Mesendoderm (in vitro differentiated cells): ENCODE data around the gene VSTM2B.

Experiments used
- DNase-seq: peaks from one replicate; pipeline ENCODE4 v3.0.0; 2013
- H2AK5ac ChIP-seq: 2 replicates; pipeline ENCODE4 v1.6.1; 2013; ENCODE audit warnings: low read length, inconsistent platforms
- H2BK120ac ChIP-seq: 2 replicates; pipeline ENCODE4 v1.6.1; 2013; ENCODE audit warnings: low read depth, mild to moderate bottlenecking, low read length, moderate library complexity, mixed read lengths
- H2BK15ac ChIP-seq: replicated peaks from 2 replicates; pipeline ENCODE4 v1.6.1; 2013; ENCODE audit warnings: low read depth, mild to moderate bottlenecking, moderate library complexity
- H2BK5ac ChIP-seq: 2 replicates; pipeline ENCODE4 v1.6.1; 2013; ENCODE audit warnings: low read length, inconsistent platforms
- H3K18ac ChIP-seq: 2 replicates; pipeline ENCODE4 v1.6.1; 2013; ENCODE audit warnings: mild to moderate bottlenecking, low read length, mixed read lengths
- H3K23ac ChIP-seq: one replicate; pipeline ENCODE4 v1.6.1; 2013; ENCODE audit warnings: low read length
- H3K27ac ChIP-seq: 2 replicates; pipeline ENCODE4 v1.5.1; 2013; ENCODE audit warnings: low read depth, mild to moderate bottlenecking, inconsistent platforms, low read length, moderate library complexity
- H3K27me3 ChIP-seq: 2 replicates; pipeline ENCODE4 v1.6.1; 2013; ENCODE audit warnings: low read length, control low read depth, mild to moderate bottlenecking, inconsistent platforms; ENCODE audit not compliant: insufficient read depth, poor library complexity
- H3K36me3 ChIP-seq: 2 replicates; pipeline ENCODE4 v1.6.1; 2013; ENCODE audit warnings: low read length, inconsistent platforms; ENCODE audit not compliant: control insufficient read depth, insufficient read depth
- H3K4ac ChIP-seq: one replicate; pipeline ENCODE4 v1.6.1; 2013; ENCODE audit warnings: low read depth, mild to moderate bottlenecking, low read length, moderate library complexity
- H3K4me1 ChIP-seq: 2 replicates; pipeline ENCODE4 v1.6.1; 2013; ENCODE audit warnings: low read depth, low read length, inconsistent platforms; ENCODE audit not compliant: control insufficient read depth
- H3K4me2 ChIP-seq: 2 replicates; pipeline ENCODE4 v1.6.1; 2013; ENCODE audit warnings: low read length
- H3K4me3 ChIP-seq: 2 replicates; pipeline ENCODE4 v1.5.1; 2013; ENCODE audit warnings: mild to moderate bottlenecking, low read length
- H3K56ac ChIP-seq: one replicate; pipeline ENCODE4 v1.6.1; 2013; ENCODE audit warnings: low read length
- H3K79me1 ChIP-seq: 2 replicates; pipeline ENCODE4 v1.6.1; 2013; ENCODE audit warnings: low read length, inconsistent platforms
- H3K79me2 ChIP-seq: 2 replicates; pipeline ENCODE4 v1.6.1; 2013; ENCODE audit warnings: mild to moderate bottlenecking, low read length; ENCODE audit not compliant: control insufficient read depth, insufficient read depth
- H3K9ac ChIP-seq: 2 replicates; pipeline ENCODE4 v1.6.1; 2013; ENCODE audit warnings: low read length, inconsistent platforms
- H4K5ac ChIP-seq: one replicate; pipeline ENCODE4 v1.6.1; 2013; ENCODE audit warnings: low read length
- H4K8ac ChIP-seq: one replicate; pipeline ENCODE4 v1.6.1; 2013; ENCODE audit warnings: low read depth, mild to moderate bottlenecking, control low read depth, low read length, moderate library complexity
- WGBS: extraction: QIAGEN DNeasy Blood & Tissue Kit; methylation state at CpG from one replicate; pipeline ENCODE4 v1.1.7; 2013; ENCODE audit warnings: low lambda C conversion rate, missing lambda C conversion rate; ENCODE audit not compliant: insufficient coverage; ENCODE audit errors: extremely low coverage; 5-methylcytosine and 5-hydroxymethylcytosine counted together

Gene VSTM2B

DNA sequence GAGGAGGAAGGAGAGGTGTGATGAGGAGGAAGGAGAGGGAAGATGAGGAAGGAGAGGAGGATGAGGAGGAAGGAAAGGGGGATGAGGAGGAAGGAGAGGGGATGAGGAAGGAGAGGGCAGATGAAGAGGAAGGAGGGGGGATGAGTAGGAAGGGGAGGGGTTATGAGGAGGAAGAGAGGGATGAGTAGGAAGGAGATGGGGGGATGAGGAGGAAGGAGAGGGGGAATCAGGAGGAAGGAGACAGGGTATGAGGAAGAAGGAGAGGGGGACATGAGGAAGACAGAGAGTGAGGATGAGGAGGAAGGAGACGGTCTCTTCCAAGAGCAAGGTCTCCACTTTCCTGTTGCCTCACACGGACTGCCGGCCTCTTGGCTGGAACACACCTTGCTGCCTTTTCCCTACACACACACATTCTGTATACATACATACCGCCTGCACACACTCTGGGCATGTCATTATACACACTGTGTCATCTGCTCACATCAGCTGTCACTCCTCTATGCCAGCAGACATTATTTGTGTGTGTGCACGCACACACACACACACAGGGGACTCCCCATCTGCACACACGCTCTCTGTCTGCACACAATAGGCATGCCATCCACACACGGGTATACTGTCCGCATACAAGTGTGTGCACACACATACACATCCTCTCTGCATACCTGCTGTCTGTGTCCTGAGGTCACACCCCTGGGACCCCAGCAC, 11.1 kb upstream of the VSTM2B start:
- no peak overlapping the region for H3K4me3 ChIP-seq
- no peaks in the 10 kb centered on the region for H3K4me1 ChIP-seq

GRCh38 chr19:29515233-29515619, 10.6 kb upstream of the VSTM2B start:
- Histone ChIP-seq H3K79me1 (no peaks in the 10 kb centered on the region), H4K5ac (no peak overlapping the region), H3K23ac (no peak overlapping the region), H3K4me2 (no peak overlapping the region), H3K36me3 (no peaks in the 10 kb centered on the region), H3K9ac (no peak overlapping the region), H3K27ac (no peak overlapping the region), H3K4ac (no peak overlapping the region), H2BK5ac (no peak overlapping the region), H2BK15ac (no peak overlapping the region), H3K4me3 (no peak overlapping the region), H2AK5ac (no peak overlapping the region), H3K18ac (no peak overlapping the region), H4K8ac (no peak overlapping the region), H3K79me2 (no peaks in the 10 kb centered on the region), H2BK120ac (no peak overlapping the region), H3K4me1 (no peaks in the 10 kb centered on the region), H3K56ac (no peak overlapping the region), H3K27me3 (no peaks in the 10 kb centered on the region)
- no CpG with 5 or more reads among the region's 5 CpGs for WGBS
- DNase-seq: no peak

More for the DNA sequence above, 11.1 kb upstream of the VSTM2B start:
- no peak overlapping the region for H3K4ac ChIP-seq
- no peak overlapping the region for H3K23ac ChIP-seq
- no peaks in the 10 kb centered on the region for H3K79me2 ChIP-seq
- no peaks in the 10 kb centered on the region for H3K36me3 ChIP-seq
- no peak overlapping the region for H4K8ac ChIP-seq
- H2BK120ac ChIP-seq: no peak overlapping the region
- H2AK5ac ChIP-seq: no peak overlapping the region
- no peaks in the 10 kb centered on the region for H3K27me3 ChIP-seq
- no peak overlapping the region for H3K27ac ChIP-seq
- no peak overlapping the region for H3K18ac ChIP-seq
- no peaks in the 10 kb centered on the region for H3K79me1 ChIP-seq
- WGBS: no CpG with 5 or more reads among the region's 8 CpGs
- H2BK15ac ChIP-seq: no peak overlapping the region
- H3K9ac ChIP-seq: no peak overlapping the region
- no peak overlapping the region for H3K56ac ChIP-seq
- no peak overlapping the region for H4K5ac ChIP-seq
- no peak for DNase-seq
- no peak overlapping the region for H3K4me2 ChIP-seq
- no peak overlapping the region for H2BK5ac ChIP-seq

DNA sequence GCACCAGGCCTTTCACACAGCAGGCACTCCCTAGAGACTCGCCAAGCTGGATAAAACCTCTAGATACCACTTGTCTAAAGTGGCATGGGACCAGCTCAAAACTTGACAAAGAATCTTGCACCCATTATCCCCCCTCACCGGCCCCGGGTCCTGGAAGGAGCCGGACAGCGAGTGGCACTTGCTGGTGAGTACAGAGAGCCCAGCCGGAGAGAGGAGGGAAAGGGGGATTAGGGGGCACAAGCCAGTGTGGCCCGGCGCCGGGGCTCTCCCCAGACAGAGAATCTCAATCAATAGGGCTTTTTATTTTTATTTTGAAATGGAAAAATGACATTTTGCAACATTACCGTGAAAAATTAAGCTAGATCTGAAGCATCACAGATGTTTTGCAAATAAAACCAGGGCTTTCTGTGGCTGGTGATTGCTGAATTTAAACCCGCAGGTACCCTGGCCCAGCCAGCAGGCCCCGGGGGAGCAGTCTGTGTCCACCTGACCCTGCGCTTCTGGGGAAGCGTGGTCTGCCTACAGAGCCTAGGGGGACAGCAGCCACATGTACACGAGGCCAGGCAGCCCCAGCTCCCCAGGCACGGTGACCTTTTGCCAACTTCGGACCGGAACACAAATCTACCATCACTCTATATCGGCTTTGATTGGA, 10.0 kb upstream of the VSTM2B start:
- H3K27me3 ChIP-seq: no peaks in the 10 kb centered on the region
- no peaks in the 10 kb centered on the region for H3K79me1 ChIP-seq
- no CpG with 5 or more reads among the region's 19 CpGs for WGBS
- H3K36me3 ChIP-seq: no peaks in the 10 kb centered on the region
- no peak overlapping the region for H2AK5ac ChIP-seq
- H3K4me3 ChIP-seq: no peak overlapping the region
- H3K4me2 ChIP-seq: no peak overlapping the region
- no peak overlapping the region for H3K4ac ChIP-seq
- H3K4me1 ChIP-seq: no peaks in the 10 kb centered on the region
- H4K8ac ChIP-seq: no peak overlapping the region
- H4K5ac ChIP-seq: no peak overlapping the region
- no peak overlapping the region for H3K56ac ChIP-seq
- H2BK5ac ChIP-seq: no peak overlapping the region
- no peaks in the 10 kb centered on the region for H3K79me2 ChIP-seq
- no peak for DNase-seq
- H2BK120ac ChIP-seq: no peak overlapping the region
- H3K27ac ChIP-seq: no peak overlapping the region
- H3K23ac ChIP-seq: no peak overlapping the region
- no peak overlapping the region for H3K18ac ChIP-seq
- H2BK15ac ChIP-seq: no peak overlapping the region
- H3K9ac ChIP-seq: no peak overlapping the region

- Histone ChIP-seq H4K5ac (no peak overlapping the region), H3K79me2 (no peaks in the 10 kb centered on the region), H3K23ac (no peak overlapping the region), H3K4me3 (no peak overlapping the region), H3K27ac (no peak overlapping the region), H3K18ac (no peak overlapping the region), H2BK120ac (no peak overlapping the region), H3K4me1 (no peaks in the 10 kb centered on the region), H3K4ac (no peak overlapping the region), H3K36me3 (no peaks in the 10 kb centered on the region), H3K27me3 (no peaks in the 10 kb centered on the region), H3K9ac (no peak overlapping the region), H2BK15ac (no peak overlapping the region), H4K8ac (no peak overlapping the region), H3K79me1 (no peaks in the 10 kb centered on the region), H2AK5ac (no peak overlapping the region), H3K4me2 (no peak overlapping the region), H3K56ac (no peak overlapping the region), H2BK5ac (no peak overlapping the region)
- no CpG with 5 or more reads among the region's 9 CpGs for WGBS
- DNase-seq: no peak
Observed at GRCh38 chr19:29516358-29516725, 9.5 kb upstream of the VSTM2B start.

DNA sequence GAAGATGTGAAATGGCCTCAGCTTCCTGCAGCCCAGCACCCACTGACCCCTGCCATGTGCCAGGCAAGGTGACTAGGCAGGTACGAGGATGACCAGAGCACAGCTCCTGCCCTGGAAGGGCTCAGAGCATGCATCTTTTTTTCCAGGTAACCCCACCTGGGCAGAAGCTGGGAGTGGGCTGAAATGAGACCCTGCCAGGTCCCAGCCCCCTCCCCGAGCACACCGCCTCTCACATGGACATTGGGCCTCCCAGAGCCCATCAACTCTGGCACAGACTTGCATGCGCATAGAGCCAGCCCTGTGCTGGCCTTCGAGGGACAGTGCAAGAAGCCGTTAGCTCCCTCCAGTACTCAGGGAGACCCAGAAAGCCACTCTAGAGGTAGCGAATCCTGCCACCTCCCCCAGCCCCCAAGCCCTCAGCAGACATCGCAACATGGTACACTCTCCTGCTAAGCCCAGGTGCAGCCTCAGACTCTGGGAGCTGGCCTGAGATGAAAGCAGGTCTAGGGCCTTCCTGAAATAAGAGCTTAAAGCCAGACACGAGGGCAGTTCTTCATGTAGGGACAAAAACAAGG, 8.9 kb upstream of the VSTM2B start:
- no peak for DNase-seq
- Histone ChIP-seq H2BK15ac (no peak overlapping the region), H3K9ac (no peak overlapping the region), H3K27me3 (no peaks in the 10 kb centered on the region), H2BK5ac (no peak overlapping the region), H4K5ac (no peak overlapping the region), H3K23ac (no peak overlapping the region), H3K4me2 (no peak overlapping the region), H3K4me3 (no peak overlapping the region), H3K79me1 (no peaks in the 10 kb centered on the region), H2BK120ac (no peak overlapping the region), H2AK5ac (no peak overlapping the region), H3K56ac (no peak overlapping the region), H3K27ac (no peak overlapping the region), H3K4ac (no peak overlapping the region), H3K4me1 (no peaks in the 10 kb centered on the region), H3K18ac (no peak overlapping the region), H3K36me3 (no peaks in the 10 kb centered on the region), H4K8ac (no peak overlapping the region), H3K79me2 (no peaks in the 10 kb centered on the region)
- WGBS: no CpG with 5 or more reads among the region's 9 CpGs
